ENCODE results near the gene USP2. TPM values are rescaled to one million over a fixed set of nuclear protein-coding genes. Genes with fewer than 3 reads are reported as not detected.

USP2 gene
- total RNA-seq, 1 donor from 2014 or later = 0.63 TPM

DNA sequence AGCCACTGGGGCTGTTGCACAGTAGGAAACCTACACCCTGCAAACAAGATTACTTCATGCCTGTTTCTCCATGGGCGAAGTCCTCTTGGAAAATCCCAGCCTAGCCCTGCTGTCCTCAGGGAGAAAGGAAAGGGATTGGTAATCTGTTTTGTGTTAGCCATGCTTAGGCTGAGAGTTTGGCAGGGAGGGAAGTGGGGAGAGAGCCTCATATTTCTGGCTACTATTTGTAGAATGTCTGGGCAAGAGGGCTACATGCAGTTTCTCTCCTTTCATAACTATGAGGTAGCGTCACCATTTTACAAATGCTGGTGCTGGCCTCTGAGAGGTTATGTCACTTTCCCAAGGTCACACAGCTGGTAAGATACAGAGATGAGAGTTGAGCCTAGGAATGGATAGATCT lies 34.2 kb downstream of the USP2 start:
- TF ChIP-seq, protein P1, sequence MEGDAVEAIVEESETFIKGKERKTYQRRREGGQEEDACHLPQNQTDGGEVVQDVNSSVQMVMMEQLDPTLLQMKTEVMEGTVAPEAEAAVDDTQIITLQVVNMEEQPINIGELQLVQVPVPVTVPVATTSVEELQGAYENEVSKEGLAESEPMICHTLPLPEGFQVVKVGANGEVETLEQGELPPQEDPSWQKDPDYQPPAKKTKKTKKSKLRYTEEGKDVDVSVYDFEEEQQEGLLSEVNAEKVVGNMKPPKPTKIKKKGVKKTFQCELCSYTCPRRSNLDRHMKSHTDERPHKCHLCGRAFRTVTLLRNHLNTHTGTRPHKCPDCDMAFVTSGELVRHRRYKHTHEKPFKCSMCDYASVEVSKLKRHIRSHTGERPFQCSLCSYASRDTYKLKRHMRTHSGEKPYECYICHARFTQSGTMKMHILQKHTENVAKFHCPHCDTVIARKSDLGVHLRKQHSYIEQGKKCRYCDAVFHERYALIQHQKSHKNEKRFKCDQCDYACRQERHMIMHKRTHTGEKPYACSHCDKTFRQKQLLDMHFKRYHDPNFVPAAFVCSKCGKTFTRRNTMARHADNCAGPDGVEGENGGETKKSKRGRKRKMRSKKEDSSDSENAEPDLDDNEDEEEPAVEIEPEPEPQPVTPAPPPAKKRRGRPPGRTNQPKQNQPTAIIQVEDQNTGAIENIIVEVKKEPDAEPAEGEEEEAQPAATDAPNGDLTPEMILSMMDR (conservative IDR thresholded peaks at IDR 0.05; ENCODE audit: low read depth, low read length) = no peak
- no peak for DNase-seq (ENCODE audit: low read depth)
- no peak overlapping the region for H3K4me3 ChIP-seq (ENCODE audit: low read depth, low read length)

DNA sequence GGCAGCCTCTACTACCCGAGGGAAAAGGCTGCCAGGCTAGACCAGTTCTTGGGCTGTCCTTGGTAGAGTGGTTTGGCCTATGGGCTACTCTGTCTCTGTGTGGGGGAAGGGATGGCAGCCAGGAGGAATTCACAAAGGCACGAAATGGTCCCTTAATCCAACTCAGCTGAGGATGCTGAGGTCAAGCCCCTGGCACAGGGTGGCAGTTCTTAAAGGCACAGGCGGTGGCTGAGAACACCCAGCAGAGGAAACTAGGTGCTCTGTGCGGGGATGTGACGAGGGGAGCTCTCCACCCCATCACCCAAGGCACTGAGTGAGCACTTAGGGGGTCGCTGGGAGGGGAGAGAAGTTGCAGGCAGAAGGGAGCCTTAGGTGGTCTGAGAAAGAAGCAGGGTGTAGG lies 34.9 kb downstream of the USP2 start, which contains the start of gene MFRP:
Gene MFRP (minus strand): TSS at position 101 of the 400 bp plus-strand sequence. CDS start 192 bp downstream, outside the sequence.
- no peak for DNase-seq (ENCODE audit: low read depth)
- TF ChIP-seq, protein P1 (conservative IDR thresholded peaks at IDR 0.05; ENCODE audit: low read depth, low read length) = no peak
- H3K4me3 ChIP-seq (ENCODE audit: low read depth, low read length) = no peak within 1 kb of the TSS

DNA sequence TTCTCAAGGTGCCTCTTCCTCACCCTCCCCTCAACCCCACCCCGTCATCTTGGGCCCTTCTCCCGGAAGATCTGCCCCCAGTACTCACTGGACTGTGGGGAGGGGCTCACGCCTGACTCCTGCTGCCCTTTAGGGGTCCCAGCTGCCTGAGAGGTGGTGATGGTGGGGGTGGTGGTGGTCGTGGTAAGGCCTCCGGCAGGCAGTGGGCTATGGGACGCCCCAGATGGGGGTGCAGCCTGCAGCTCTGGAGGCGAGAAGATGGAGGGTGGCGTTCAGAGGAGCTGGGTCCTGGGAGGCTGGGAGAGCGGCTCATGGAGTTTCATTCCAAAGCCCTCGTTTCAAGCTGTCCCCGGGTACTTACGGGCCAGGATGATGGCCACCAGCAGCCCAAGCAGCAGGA lies 35.8 kb downstream of the USP2 start:
- TF ChIP-seq, protein P1 (conservative IDR thresholded peaks at IDR 0.05; ENCODE audit: low read depth, low read length) = no peak
- no peak overlapping the region for H3K4me3 ChIP-seq (ENCODE audit: low read depth, low read length)
- DNase-seq (ENCODE audit: low read depth) = no peak

DNA sequence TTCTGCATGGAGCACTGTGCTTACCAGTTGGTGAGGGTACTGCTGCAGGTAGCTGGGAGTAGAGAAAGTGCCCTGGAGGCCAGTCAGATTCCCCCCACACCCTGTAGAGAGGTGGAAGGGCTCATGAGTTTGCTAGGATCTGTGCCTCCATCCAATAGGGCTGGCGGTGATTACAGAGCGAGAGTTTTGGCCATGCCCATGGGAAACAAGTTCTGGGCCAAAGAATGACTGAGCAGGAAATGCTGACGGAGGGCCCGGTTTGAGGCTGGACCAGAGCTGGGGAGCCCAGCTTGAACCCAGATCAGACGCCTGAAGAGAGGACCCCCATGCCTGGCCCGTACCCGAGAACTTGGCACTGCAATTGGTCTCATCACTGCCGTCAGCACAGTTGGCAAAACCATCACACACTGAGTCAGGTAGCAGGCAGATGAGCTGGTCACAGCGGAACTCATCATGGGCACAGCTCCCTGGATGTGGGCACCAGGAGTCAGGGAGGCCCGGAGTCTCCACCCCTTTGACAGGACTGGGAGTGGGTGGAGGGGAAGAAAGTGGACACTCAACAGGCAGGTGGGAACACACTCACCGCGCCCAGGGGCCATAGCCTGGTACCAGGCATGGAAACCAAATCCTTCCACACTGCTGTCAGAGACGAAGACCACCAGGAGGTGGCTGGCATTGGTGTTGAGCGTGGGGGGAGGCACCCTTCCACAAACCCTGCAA lies 37.0 kb downstream of the USP2 start:
- TF ChIP-seq, protein P1 (conservative IDR thresholded peaks at IDR 0.05; ENCODE audit: low read depth, low read length) = no peak
- H3K4me3 ChIP-seq (ENCODE audit: low read depth, low read length) = no peak overlapping the region
- no peak for DNase-seq (ENCODE audit: low read depth)

DNA sequence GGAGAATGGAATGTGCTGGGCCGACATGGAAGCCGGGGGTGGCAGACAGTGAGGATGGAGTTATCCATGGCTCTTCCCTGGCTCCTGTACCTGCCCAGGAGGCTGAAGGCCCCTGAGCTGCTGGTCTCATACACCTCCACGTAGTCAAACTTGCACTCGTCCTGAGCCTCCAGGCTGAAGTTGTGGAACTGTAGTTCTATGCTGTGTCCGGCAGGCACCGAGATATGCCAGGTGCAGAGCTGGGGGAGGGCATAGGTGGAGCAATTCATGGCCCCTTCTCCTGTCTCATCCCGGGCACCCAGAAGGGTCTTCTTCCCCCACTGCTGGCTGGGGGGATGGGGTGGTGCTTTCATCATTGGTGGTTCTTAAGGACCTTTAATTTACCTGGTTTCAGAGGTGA lies 37.8 kb downstream of the USP2 start:
- DNase-seq (ENCODE audit: low read depth) = no peak
- no peak overlapping the region for H3K4me3 ChIP-seq (ENCODE audit: low read depth, low read length)
- TF ChIP-seq, protein P1 (conservative IDR thresholded peaks at IDR 0.05; ENCODE audit: low read depth, low read length) = no peak

DNA sequence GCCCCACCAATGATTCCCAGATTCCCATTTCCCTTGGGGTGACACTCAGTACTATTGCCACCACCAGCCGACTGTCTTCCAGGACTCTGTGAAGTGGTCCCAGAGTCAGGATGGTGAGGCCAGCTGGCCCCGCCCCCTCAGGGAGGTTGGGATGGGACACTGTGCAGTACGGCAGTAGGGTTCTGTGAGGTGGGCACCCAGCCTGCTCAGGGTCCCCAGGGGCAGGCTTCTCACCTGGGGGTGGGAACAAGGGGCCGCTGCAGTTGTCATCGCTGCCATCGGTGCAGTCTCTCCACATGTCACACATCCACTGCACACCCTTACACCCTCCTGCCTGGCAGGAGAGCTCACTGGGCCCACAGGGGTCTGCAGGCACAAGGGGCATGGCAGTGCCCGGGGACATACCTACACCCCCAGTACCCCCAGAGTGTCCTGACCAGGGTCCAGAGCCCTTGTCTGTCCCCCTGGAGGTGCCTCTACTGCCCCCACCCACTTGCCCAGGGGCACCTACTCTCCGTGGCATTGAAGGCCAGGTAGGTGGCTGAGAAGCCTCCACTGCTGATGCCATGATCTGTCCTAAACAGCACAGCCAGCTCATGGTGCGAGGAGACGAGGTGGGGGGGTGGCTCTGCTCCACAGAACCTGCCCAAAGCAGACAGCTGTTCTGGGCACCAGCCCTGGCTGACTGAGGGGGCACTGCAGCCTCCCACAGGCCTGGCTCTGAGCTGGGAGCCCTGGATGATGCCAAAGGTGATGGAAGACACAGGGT lies 38.9 kb downstream of the USP2 start:
- no peak overlapping the region for H3K4me3 ChIP-seq (ENCODE audit: low read depth, low read length)
- TF ChIP-seq, protein P1 (conservative IDR thresholded peaks at IDR 0.05; ENCODE audit: low read depth, low read length) = no peak
- no peak for DNase-seq (ENCODE audit: low read depth)

All from epithelial cell of proximal tubule (primary cell).